HuH-7.5 (cell line): ENCODE measurements around the gene SH3TC1.

Source experiments
- DNase-seq: peaks from one replicate; pipeline ENCODE4 v3.0.0; 2011; ENCODE audit warnings: low spot score

Gene SH3TC1

GRCh38 chr4:8242782-8243560, 43.9 kb downstream of the SH3TC1 start:
- DNase-seq: no peak

DNA sequence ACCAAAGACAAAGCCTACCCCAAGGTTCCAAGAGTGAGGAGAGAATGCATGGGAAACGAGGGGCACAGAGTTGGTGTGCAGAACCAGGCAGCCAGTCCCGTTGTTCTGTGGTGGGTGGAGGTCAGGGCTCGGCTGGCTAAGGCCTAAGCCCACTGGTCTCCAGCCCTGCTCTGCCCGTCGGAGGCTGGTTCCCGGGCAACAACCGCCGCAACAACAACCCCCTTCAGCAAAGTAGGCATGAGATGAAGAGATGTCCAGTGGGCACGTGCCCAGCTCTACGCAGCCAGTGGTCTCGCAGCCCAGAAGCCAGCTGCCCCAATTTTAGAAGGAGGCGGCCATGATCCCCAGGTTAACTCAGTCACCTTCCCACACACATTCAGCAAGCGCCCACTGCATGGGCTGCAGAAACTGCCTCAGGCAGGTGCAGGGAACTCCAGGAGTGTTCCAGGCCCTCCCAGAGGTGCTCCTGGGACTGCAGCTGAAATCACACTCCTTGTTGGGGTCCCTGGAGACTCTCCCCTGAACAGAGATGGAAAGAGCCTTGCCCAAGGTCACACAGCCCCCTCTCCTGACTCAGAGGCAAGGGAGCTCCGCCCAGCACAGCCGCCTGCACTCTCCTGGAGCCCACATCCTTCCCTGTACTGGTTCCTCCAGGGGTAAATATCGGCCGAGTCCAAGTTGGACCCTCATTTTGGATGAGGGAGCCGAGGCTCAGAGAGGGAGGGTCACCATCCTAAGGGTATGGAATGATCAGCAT, 45.1 kb downstream of the SH3TC1 start:
- no peak for DNase-seq

DNA sequence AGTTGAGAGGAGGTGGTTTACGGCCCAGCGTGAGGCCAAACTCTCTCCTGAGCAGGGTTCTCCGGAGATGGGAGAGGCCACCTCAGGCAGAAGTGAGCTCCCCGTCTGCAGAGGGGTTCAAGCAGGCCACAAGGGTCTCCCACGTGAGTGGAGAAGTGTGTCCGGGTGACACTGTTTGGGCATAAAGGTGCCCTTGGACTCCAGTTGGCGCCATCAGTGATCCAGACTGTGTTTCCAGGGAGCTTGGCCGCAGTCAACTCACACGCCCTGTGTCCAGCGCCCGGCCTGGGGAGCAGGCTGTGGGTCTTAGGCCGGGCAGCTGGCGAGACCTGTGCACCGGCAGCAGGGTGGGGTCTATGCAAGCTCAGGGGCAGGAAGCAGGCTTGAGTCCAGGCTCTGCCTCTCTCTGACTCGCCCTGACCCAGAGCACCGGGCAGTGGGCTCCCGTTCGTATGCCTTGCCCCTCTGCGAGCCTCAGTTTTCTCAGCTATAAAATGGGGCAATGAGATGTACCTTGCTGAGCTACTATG, 45.9 kb downstream of the SH3TC1 start:
- no peak for DNase-seq

GRCh38 chr4:8245884-8246833, 47.1 kb downstream of the SH3TC1 start:
- DNase-seq: no peak

- peak; percentile 91 for DNase-seq
Observed at GRCh38 chr4:8247047-8247930, 48.2 kb downstream of the SH3TC1 start.

GRCh38 chr4:8248091-8248490, 49.0 kb downstream of the SH3TC1 start:
- no peak for DNase-seq

- no peak for DNase-seq
Observed at GRCh38 chr4:8250227-8250626, 51.1 kb downstream of the SH3TC1 start.

GRCh38 chr4:8250637-8251036, 51.5 kb downstream of the SH3TC1 start:
- no peak for DNase-seq

DNA sequence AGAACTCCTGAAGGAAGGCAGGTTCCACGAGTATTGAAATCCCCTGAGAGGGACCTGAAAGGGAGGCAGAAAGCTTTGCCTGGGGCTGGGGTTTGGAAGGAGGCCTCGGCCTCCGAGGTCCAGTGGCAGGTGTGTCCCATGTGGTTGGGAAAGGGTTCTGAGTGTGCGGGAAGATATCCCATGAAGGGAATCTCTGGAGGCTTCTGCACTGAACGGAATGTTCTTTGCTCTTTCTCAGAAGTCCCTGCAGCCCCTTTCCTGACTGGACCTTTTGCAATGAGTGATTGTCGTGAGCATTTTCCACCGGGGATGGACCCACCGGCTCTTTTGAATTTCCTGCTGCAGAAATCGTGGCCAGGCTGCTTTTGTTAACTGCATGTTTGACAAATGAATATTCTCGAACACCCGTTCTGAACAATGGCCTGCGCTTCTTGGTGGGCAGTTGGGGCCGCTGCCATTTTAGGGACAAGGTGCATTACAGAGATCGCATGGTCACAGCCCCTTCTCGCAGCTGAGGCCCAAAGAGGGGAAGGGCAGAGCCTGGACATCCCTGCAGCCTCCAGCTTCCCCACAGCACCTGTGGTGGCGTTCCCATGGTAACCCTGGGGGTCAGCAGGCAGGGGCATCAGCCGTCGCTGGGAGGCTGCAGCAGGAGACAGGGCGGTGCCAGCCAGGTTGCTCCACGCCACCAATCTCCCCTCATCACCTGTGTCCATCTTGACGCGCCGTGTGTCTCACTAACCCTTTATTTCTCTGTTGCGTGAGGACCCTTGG, 52.2 kb downstream of the SH3TC1 start:
- no peak for DNase-seq

- DNase-seq: no peak
Observed at GRCh38 chr4:8252301-8253173, 53.4 kb downstream of the SH3TC1 start.

- DNase-seq: no peak
Observed at GRCh38 chr4:8254076-8254475, 55.0 kb downstream of the SH3TC1 start.

DNA sequence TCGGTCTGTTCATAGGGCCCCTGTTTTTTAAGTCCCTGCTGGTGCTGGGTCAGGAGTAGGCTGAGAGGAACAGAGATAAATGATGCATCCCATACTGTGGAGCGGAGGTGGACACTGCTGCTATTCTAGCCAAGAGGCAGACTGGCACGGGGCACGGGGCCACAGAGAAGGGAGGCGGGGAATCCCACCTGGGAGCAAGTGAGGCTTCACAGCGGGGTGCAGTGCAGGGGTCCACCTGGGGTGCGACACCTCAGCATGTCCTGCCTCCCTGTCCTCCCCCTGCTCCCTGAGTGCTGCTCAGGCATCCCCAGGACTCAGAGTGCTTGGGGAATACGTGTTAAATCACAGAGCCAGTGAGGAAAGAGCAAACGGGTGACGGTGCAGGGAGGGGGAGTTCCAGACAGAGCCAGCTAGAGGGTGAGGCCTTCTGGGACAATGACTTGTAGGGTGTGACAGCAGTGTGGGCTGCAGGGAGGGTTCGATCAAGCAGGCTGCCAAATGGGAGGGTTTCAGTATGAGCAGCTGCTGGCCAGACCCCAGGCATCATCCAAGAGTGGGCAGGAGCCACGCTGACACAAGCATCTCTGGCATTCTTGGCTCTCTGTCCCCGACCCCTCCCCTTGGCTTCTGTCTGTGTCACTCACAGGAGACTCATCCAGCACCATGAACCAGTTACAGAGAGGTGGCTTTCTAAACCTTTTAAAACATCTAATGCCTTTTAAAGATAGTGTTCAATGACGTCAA, 56.8 kb downstream of the SH3TC1 start:
- no peak for DNase-seq

DNA sequence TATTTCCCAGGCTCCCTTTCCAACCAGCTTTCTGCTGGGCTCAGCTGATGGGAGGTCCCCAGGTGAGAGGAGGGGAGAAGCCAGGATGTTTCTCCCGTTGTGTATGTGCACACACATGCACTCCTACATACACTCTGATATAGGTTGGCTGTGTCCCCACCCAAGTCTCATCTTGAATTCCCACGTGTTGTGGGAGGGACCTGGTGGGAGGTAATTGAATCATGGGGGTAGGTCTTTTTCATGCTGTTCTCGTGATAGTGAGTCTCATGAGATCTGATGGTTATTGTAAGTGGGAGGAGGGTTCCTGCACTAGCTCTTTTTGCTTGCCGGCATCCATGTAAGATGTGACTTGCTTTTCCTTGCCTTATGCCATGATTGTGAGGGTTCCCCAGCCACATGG, 58.8 kb downstream of the SH3TC1 start:
- DNase-seq: no peak

GRCh38 chr4:8258552-8259212, 59.6 kb downstream of the SH3TC1 start:
- DNase-seq: no peak

DNA sequence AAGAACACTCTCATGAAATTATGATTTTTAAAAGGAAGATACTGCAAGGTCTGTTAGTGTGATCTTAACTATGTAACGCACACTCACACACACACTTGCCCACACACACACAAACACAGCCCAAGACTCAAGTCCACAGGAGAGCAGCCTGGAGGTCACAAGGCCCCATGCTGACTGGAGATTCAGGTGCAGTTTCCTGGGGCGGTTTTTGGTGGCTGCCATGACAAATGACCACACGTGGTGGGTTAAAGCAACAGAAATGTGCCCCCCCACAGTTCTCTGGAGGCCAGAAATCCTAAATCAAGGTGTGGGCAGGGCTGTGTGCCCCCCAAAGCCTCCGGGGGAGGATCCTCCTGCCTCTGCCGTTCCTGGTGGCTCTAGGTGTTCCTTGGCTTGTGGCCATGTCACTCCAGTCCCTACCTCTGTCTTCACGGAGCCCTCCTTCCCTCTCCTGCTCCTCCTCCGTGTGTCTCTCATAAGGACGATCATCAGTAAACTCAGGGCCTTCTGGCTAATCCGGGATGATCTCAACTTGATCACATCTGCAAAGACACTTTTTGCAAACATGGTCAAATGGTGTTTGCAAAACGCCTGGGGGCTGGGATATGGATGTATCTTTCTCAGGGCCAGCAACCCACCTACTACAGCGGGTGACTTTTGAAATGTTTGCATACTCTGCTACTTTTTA, 60.8 kb downstream of the SH3TC1 start:
- DNase-seq: no peak

DNA sequence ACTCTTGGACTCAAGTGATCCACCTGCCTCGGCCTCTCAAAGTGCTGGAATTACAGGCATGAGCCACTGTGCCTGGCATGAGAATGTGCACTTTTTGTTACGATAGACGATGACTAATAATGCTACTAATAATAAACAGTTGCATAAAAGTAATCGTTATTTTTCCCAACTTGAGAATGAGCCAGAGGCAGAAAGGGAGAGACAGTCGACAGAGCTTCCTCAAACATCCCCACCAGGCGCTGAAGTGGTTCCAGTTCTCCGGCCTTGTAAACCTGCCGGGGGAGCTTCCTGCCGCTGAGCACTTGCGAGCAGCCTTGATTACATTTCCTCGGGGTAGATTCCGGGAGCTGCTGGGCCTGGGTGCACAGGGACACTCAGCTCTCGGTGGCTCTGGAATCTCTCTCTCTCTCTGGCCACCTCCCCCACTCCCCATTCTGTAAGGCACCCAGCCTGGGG, 61.6 kb downstream of the SH3TC1 start:
- no peak for DNase-seq

GRCh38 chr4:8261851-8262535, 62.9 kb downstream of the SH3TC1 start:
- no peak for DNase-seq
